ENCODE measurements around the gene FNBP1L.

GRCh38 chr1:93506126-93506525 lies 58.2 kb downstream of the FNBP1L start:
- TF ChIP-seq CTCF (IDR thresholded peaks at IDR 0.05; ENCODE audit: low read length) (no peak), EZH2 (IDR thresholded peaks at IDR 0.05; ENCODE audit: borderline replicate concordance, low read length) (no peak)
